SK-N-MC (cell line): ENCODE data around the gene NRK.
"Not testable (repeated sequence)": the region's sequence is repeated elsewhere in the genome, so short reads cannot be mapped to it uniquely, and the experiment has no call there.

Experiments used
- DNase-seq: peaks from one replicate; pipeline ENCODE4 v3.0.0-alpha.2; 2011; ENCODE audit warnings: low read depth, low spot score
- H3K27ac ChIP-seq: fragments of 200-600 bp; sonication (generic); 2 replicates; pipeline ENCODE4 v1.5.1; 2016; ENCODE audit warnings: mixed run types
- H3K36me3 ChIP-seq: fragments of 200-600 bp; sonication (generic); 2 replicates; pipeline ENCODE4 v1.6.1; 2017; ENCODE audit warnings: antibody characterized with exemption, low read length, mixed read lengths; ENCODE audit not compliant: insufficient read depth
- H3K4me3 ChIP-seq: fragments of 200-600 bp; sonication (generic); 2 replicates; pipeline ENCODE4 v1.5.1; 2016
- H3K9ac ChIP-seq: fragments of 200-600 bp; sonication (generic); 2 replicates; pipeline ENCODE4 v1.8.0; 2017; ENCODE audit warnings: mixed run types, mixed read lengths; ENCODE audit not compliant: insufficient read length
- H3K9me3 ChIP-seq: fragments of 200-600 bp; sonication (generic); 2 replicates; pipeline ENCODE4 v1.6.1; 2017; ENCODE audit warnings: low read depth, mild to moderate bottlenecking, antibody characterized with exemption, low read length, moderate library complexity, mixed read lengths
- EZH2 ChIP-seq: fragments of 200-600 bp; sonication (generic); IDR thresholded peaks from one replicate; pipeline ENCODE4 v1.6.1; 2017; ENCODE audit warnings: antibody characterized with exemption
- FOXP2 ChIP-seq: optimal IDR thresholded peaks from 2 replicates; pipeline ENCODE3; 2011; ENCODE audit warnings: mild to moderate bottlenecking, moderate library complexity; ENCODE audit not compliant: insufficient read depth; ENCODE audit errors: extremely low read length, control extremely low read depth
- POLR2AphosphoS5 ChIP-seq: IDR thresholded peaks from 2 replicates; pipeline ENCODE4 v1.6.1; 2012; ENCODE audit warnings: mild to moderate bottlenecking, low read depth, low read length, borderline replicate concordance

The NRK gene

GRCh38 chrX:105821471-105822121 lies 743 bp upstream of the NRK start:
- no peaks in the 10 kb centered on the region for H3K36me3 ChIP-seq
- TF ChIP-seq POLR2AphosphoS5 = no peak
- TF ChIP-seq EZH2 = no peak
- TF ChIP-seq FOXP2 = no peak
- DNase-seq = no peak
- no peak overlapping the region for H3K9ac ChIP-seq
- H3K4me3 ChIP-seq = no peak overlapping the region
- no peaks in the 10 kb centered on the region for H3K9me3 ChIP-seq
- no peak overlapping the region for H3K27ac ChIP-seq

GRCh38 chrX:105823092-105823455 lies 735 bp downstream of the NRK start:
- H3K9ac ChIP-seq = no peak overlapping the region
- no peaks in the 10 kb centered on the region for H3K36me3 ChIP-seq
- TF ChIP-seq FOXP2 (no peak), POLR2AphosphoS5 (no peak), EZH2 (no peak)
- no peak overlapping the region for H3K4me3 ChIP-seq
- H3K9me3 ChIP-seq = no peaks in the 10 kb centered on the region
- no peak overlapping the region for H3K27ac ChIP-seq
- DNase-seq = no peak

- Histone ChIP-seq H3K4me3 (no peak overlapping the region), H3K9me3 (no peaks in the 10 kb centered on the region), H3K36me3 (no peaks in the 10 kb centered on the region), H3K27ac (no peak overlapping the region), H3K9ac (no peak overlapping the region)
- no peak for TF ChIP-seq EZH2
- TF ChIP-seq FOXP2 = no peak
- no peak for TF ChIP-seq POLR2AphosphoS5
- no peak for DNase-seq
Observed at GRCh38 chrX:105829011-105829410, 6.7 kb downstream of the NRK start.

- H3K9ac ChIP-seq = no peak overlapping the region
- H3K36me3 ChIP-seq = no peaks in the 10 kb centered on the region
- peak; percentile 48 for DNase-seq
- no peak for TF ChIP-seq POLR2AphosphoS5
- TF ChIP-seq EZH2 = no peak
- TF ChIP-seq FOXP2 = no peak
- no peaks in the 10 kb centered on the region for H3K9me3 ChIP-seq
- no peak overlapping the region for H3K4me3 ChIP-seq
- H3K27ac ChIP-seq = no peak overlapping the region
Observed at GRCh38 chrX:105837232-105837631, 14.9 kb downstream of the NRK start.

- Histone ChIP-seq H3K9ac (no peak overlapping the region), H3K36me3 (no peaks in the 10 kb centered on the region), H3K4me3 (no peak overlapping the region), H3K27ac (no peak overlapping the region), H3K9me3 (no peaks in the 10 kb centered on the region)
- TF ChIP-seq FOXP2 = no peak
- no peak for DNase-seq
Observed at GRCh38 chrX:105845631-105846030, 23.3 kb downstream of the NRK start.

GRCh38 chrX:105850100-105850499 lies 27.8 kb downstream of the NRK start:
- not testable (repeated sequence) for H3K4me3 ChIP-seq, H3K9me3 ChIP-seq, H3K36me3 ChIP-seq, DNase-seq, H3K27ac ChIP-seq, H3K9ac ChIP-seq

GRCh38 chrX:105865709-105866108 lies 43.4 kb downstream of the NRK start:
- H3K9ac ChIP-seq = no peak overlapping the region
- no peaks in the 10 kb centered on the region for H3K9me3 ChIP-seq
- TF ChIP-seq EZH2 = no peak
- TF ChIP-seq FOXP2 = no peak
- TF ChIP-seq POLR2AphosphoS5 = no peak
- H3K4me3 ChIP-seq = no peak overlapping the region
- H3K36me3 ChIP-seq = no peaks in the 10 kb centered on the region
- no peak overlapping the region for H3K27ac ChIP-seq
- no peak for DNase-seq

- no peak overlapping the region for H3K4me3 ChIP-seq
- no peak for DNase-seq
- no peaks in the 10 kb centered on the region for H3K9me3 ChIP-seq
- H3K36me3 ChIP-seq = no peaks in the 10 kb centered on the region
- no peak for TF ChIP-seq FOXP2
- no peak for TF ChIP-seq POLR2AphosphoS5
- no peak for TF ChIP-seq EZH2
- H3K9ac ChIP-seq = no peak overlapping the region
- H3K27ac ChIP-seq = no peak overlapping the region
Observed at GRCh38 chrX:105869701-105870100, 47.4 kb downstream of the NRK start.

GRCh38 chrX:105870445-105870844 lies 48.1 kb downstream of the NRK start:
- no peak overlapping the region for H3K4me3 ChIP-seq
- no peak overlapping the region for H3K9ac ChIP-seq
- H3K36me3 ChIP-seq = no peaks in the 10 kb centered on the region
- TF ChIP-seq EZH2 (no peak), FOXP2 (no peak)
- no peaks in the 10 kb centered on the region for H3K9me3 ChIP-seq
- no peak for DNase-seq
- no peak overlapping the region for H3K27ac ChIP-seq
